HG02759 (cell line): Measurements from ENCODE around the gene CCM2.
"Not testable (repeated sequence)": the region's sequence is repeated elsewhere in the genome, so short reads cannot be mapped to it uniquely, and the experiment has no call there.

Source experiments
- ATAC-seq: cut with Tn5 transposase; IDR thresholded peaks from one replicate; pipeline ENCODE4 v1.9.1; 2021; ENCODE audit warnings: mild to moderate bottlenecking, moderate library complexity; ENCODE audit not compliant: unreplicated experiment

CCM2 gene

DNA sequence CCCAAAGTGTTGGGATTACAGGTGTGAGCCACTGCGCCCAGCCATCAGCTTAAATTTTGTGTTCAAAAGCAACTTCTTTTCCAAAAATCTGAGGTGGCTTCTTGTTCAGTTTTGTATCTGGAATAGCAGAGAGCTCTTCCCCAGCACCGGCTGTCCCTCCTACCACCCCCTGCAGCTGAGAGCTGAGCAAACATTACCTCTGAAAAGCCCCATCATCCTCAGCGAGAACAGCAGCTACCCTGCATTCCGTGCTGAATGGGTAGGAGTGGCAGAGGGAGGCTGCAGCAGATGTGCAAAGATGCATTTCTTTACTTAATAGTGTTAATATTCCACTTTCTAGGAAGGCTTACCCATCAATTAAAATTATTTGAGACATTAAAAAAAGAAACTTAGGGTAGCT, 31.8 kb downstream of the CCM2 start:
- no peak for ATAC-seq

- ATAC-seq: no peak
Observed at GRCh38 chr7:45032421-45032820, 32.4 kb downstream of the CCM2 start.

- no peak for ATAC-seq
Observed at GRCh38 chr7:45033261-45033930, 33.4 kb downstream of the CCM2 start.

DNA sequence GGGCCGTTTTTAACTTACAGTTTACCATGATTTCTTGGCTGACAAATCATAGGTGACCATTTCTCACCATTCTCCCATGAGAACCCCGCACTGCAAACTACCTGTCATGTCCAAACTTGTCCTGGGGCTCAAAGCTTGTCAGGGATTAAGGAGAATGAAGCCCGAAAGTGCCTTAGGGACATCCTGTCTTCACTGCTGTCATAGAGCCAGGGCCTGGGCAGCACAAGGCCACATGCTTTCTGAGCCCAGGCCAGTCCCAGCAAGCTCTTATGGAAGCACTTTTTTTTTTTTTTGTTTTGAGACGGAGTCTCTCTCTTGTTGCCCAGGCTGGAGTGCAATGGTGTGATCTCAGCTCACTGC, 33.9 kb downstream of the CCM2 start:
- ATAC-seq: no peak

DNA sequence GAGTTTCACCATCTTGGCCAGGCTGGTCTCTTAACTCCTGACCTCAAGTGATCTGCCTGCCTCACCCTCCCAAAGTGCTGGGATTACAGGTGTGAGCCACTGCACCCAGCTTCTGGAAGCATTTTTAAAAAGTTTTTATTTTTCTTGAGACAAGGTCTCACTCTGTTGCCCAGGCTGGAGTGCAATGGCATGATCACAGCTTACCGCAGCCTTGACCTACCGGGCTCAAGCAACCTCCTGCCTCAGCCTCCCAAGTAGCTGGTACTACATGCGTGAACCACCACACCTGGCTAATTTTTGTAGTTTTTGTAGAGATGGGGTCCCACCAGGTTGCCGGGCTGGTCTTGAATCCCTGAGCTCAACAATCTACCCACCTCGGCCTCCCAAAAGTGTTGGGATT, 34.7 kb downstream of the CCM2 start:
- not testable (repeated sequence) for ATAC-seq

DNA sequence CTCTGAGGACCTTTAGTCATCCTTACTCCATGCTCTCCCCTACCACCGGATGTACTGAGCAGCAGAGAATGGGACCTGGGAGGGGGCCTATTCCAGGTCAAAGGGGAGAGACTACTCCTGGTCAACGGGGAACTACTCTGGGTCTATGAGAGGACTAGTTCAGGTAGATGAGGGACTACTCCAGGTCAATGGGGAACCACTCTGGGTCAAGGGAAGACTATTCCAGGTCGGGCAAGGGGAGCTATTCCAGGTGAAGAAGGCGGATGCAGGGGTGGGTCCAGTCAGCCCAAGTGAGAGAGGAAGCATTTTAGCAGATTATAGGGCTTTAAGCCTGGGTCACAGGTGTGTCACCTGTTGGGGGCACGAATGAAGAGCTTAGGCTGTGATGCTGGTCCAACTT, 35.4 kb downstream of the CCM2 start:
- ATAC-seq: no peak

DNA sequence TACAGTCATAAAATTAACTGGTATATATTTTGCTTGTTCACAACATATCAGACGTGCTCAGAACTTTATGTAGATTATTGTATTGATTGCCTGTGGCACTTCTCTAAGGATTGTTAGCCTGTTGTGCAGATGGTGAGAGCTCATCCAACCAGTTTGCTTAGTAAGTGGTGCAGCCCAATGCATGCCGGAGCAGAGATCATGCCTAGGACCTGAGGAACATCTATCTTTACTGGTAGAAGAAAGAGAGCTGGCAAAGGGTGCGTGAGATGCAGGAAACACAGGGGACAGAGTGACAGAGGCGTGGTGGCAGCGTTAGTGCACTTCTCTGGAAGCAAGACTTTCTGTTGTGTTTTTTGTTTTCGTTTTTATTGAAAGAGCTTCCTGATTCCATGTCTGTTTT, 35.9 kb downstream of the CCM2 start:
- no peak for ATAC-seq

GRCh38 chr7:45036317-45036716, 36.3 kb downstream of the CCM2 start:
- no peak for ATAC-seq

- no peak for ATAC-seq
Observed at GRCh38 chr7:45036796-45037195, 36.8 kb downstream of the CCM2 start.

- no peak for ATAC-seq
Observed at GRCh38 chr7:45037876-45038275, 37.9 kb downstream of the CCM2 start.

DNA sequence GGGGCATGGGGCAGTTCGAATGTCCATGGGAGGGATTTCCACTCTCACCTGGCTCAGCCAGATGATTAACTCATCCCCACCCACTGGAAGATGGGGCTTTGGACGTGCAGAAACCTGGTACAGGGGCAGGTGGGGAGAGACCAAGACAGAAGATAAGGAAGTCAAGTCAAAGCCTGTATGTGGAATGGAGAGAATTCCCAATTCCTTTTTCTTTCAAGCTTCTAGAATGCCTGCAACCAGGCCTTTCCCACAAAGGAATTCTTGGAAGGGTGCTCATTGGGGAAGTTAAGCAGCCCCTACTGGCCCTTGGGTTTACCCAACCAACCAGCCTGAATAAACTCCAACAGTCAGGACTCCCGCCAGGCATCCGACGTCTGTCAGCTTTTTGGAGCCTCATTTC, 39.1 kb downstream of the CCM2 start:
- no peak for ATAC-seq

DNA sequence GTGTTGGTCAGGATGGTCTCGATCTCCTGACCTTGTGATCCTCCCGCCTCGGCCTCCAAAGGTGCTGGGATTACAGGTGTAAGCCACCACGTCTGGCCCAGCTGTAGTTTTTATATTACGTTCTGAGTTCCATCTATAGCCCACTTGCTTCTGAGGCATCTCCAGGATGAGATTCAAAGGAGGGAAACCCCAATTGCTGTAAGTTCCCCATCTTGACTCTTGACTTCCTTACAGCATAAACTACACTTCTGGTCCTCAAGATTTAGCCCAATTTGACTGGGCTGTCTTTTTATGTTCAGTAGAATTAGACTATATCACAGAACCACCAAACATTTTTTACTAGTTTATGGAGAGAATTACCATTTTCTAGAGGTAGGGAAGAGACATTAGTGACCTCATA, 44.3 kb downstream of the CCM2 start:
- ATAC-seq: no peak

- ATAC-seq: no peak
Observed at GRCh38 chr7:45048748-45049147, 48.7 kb downstream of the CCM2 start.

GRCh38 chr7:45050198-45050597, 50.2 kb downstream of the CCM2 start:
- ATAC-seq: no peak

- no peak for ATAC-seq
Observed at GRCh38 chr7:45052011-45052410, 52.0 kb downstream of the CCM2 start.

DNA sequence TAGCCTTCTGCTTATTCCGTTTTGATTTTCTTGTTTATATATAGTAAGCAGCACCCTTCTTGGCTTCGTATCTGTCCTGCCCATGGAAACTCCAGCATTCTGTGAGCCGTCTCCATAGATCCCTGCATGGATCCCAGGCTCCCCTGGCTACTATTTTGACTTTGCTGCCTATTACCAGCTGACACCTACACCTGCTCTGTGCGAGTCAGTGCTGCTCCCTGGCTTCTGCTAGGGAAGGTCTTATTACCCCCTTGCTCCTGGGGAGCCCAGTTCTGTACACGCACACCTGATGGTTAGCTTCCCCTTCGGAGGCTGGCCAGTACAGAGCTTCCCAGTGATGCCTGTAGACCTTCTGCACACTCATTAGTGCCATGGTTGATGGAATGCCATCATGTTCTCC, 53.4 kb downstream of the CCM2 start:
- no peak for ATAC-seq

GRCh38 chr7:45053941-45054340, 53.9 kb downstream of the CCM2 start:
- no peak for ATAC-seq

- ATAC-seq: no peak
Observed at GRCh38 chr7:45054442-45054841, 54.4 kb downstream of the CCM2 start.

DNA sequence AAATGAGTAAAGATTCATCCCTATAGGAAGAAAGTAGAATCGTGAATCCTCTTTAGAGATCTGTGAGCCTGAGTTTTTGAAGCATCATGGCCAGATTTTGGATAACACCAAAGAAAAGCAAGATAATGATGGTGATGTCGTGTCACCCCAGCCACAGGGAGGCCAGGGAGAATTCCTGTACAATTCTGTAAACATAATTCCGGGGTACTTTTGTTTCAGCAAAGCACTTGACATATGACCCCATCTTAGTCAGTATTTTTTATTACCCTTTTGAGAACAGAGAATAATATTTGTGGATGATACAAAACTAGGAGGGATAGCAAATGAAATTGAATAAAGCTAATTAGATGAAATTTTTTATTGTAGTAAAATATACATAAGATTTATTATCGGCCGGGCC, 55.0 kb downstream of the CCM2 start:
- ATAC-seq: no peak

DNA sequence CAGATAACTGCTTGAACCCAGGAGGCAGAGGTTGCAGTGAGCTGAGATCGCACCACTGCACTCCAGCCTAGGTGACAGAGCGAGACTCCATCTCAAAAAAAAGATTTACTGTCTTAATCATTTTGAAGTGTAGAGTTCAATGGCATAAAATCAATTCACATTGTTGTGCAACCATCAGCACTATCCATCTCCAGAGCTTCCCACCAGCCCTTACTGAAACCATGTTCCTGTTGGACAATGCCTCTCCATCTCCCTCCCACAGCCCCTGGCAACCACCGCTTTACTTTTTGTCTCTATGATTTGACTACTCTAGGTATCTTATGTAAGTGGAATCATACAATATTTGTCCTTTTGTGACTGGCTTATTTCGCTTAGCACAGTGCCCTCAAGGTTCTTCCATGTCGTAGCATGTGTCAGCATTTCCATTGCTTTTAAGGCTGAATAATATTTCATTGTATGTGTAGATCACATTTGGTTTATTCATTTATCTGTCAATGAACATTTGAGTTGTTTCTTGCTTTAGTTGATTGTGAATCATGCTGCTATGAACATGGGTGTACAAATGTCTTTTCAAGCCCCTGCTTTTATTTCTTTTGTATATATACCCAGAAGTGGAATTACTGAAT, 55.7 kb downstream of the CCM2 start:
- no peak for ATAC-seq

- ATAC-seq: no peak
Observed at GRCh38 chr7:45057878-45058277, 57.9 kb downstream of the CCM2 start.

- ATAC-seq: no peak
Observed at GRCh38 chr7:45060295-45060694, 60.3 kb downstream of the CCM2 start.

DNA sequence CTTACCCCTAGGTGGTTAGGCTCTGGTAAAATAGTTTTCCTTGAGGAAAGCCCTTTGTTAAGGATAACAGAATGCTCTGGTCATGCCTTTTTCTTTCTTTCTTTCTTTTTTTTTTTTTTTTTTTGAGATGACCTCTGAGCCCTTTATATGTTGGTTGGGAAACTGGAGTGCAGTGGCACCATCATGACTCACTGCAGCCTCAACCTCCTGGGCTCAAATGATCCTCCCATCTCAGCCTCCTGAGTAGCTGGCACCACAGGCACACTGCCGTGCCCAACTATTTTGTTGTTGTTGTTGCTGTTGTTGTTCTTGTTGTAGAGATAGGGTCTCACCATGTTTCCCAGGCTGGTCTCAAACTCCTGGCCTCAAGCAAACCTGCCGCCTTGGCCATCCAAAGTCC, 61.4 kb downstream of the CCM2 start:
- no peak for ATAC-seq
